ENCODE results near the gene SLC34A1.

Gene SLC34A1

DNA sequence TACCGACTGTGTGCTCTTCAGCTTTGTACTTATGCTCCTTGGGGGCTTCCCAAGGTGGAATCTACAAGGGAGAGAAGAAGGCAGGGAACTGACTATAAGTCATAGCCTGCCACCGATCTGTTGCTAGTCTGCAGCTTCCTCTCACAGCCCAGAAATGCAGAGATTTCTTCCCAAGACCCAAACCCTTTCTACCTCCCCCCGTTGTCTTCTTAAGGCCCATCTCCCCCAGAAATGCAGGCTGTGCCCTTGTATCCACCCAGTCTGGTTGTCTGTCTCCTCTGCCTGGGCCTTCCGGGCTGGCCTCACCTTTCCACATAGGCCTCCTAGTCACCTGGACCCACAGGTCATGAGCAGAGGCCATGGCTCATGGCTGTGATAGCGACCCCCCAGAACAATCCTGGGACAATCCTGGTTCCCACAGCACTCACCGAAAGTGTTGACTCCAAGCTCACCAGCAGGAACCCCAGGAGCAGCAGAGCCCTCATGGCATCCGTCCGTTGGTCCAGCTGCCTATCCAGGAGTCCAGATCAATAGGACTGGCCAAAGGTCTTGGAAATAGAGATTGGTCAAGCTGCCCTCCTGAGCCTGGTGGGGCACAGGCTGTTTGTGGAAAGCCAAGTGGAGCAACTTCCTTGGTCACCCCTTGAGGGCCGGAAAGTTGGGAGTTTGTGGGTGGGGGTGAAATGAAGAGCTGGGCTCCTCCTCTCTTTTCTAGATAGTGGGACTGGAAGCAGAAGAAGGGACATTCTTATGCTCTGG is 25.0 kb downstream of the SLC34A1 start, which contains the start of gene F12:
Gene F12, minus strand, starts transcription at position 522 of the 759 bp plus-strand sequence. Its CDS starts 37 bp downstream, at position 485.
- H3K4me1 ChIP-seq (ENCODE audit: insufficient read depth, low read length, severe bottlenecking): peaks cover 12% of the 10 kb centered on the region
- H4K20me1 ChIP-seq (ENCODE audit: insufficient read depth, low read length): no peaks in the 10 kb centered on the region
- 0 out of 2 replicates have a peak, but pooled peaks cover 4% of the 10 kb centered on the region for H3F3A ChIP-seq (ENCODE audit: insufficient read depth, low read length)
- H3K9me3 ChIP-seq (ENCODE audit: low read length): no peaks in the 10 kb centered on the region
- no peak within 1 kb of the TSS for H3K9ac ChIP-seq (ENCODE audit: low read length)
- no peaks in the 10 kb centered on the region for H3K36me3 ChIP-seq (ENCODE audit: insufficient read depth, low read length)
- no peaks in the 10 kb centered on the region for H3K9me2 ChIP-seq (ENCODE audit: low read depth, low read length)
- H3K27me3 ChIP-seq (ENCODE audit: insufficient read depth, low read length): peaks cover 11% of the 10 kb centered on the region; the same call in 1 of the 2 replicates
- H2AFZ ChIP-seq (ENCODE audit: low read length): no peak within 1 kb of the TSS
- H3K4me2 ChIP-seq (ENCODE audit: low read length): no peak within 1 kb of the TSS
- no peak within 1 kb of the TSS for H3K4me3 ChIP-seq (ENCODE audit: low read depth, low read length, poor library complexity, severe bottlenecking)
- H3K79me2 ChIP-seq (ENCODE audit: insufficient read depth, low read length): no peaks in the 10 kb centered on the region
- no peak for TF ChIP-seq EZH2 (IDR thresholded peaks at IDR 0.05; ENCODE audit: borderline replicate concordance, low read length)
- TF ChIP-seq, protein P1, sequence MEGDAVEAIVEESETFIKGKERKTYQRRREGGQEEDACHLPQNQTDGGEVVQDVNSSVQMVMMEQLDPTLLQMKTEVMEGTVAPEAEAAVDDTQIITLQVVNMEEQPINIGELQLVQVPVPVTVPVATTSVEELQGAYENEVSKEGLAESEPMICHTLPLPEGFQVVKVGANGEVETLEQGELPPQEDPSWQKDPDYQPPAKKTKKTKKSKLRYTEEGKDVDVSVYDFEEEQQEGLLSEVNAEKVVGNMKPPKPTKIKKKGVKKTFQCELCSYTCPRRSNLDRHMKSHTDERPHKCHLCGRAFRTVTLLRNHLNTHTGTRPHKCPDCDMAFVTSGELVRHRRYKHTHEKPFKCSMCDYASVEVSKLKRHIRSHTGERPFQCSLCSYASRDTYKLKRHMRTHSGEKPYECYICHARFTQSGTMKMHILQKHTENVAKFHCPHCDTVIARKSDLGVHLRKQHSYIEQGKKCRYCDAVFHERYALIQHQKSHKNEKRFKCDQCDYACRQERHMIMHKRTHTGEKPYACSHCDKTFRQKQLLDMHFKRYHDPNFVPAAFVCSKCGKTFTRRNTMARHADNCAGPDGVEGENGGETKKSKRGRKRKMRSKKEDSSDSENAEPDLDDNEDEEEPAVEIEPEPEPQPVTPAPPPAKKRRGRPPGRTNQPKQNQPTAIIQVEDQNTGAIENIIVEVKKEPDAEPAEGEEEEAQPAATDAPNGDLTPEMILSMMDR (IDR thresholded peaks at IDR 0.05; ENCODE audit: low read length): no peak
- H3K27ac ChIP-seq (ENCODE audit: low read depth, low read length, poor library complexity, severe bottlenecking): no peak within 1 kb of the TSS

- Histone ChIP-seq H3K9me3 (ENCODE audit: low read length) (no peaks in the 10 kb centered on the region), H2AFZ (ENCODE audit: low read length) (no peak overlapping the region), H3K36me3 (ENCODE audit: insufficient read depth, low read length) (no peaks in the 10 kb centered on the region), H3K27ac (ENCODE audit: low read depth, low read length, poor library complexity, severe bottlenecking) (no peak overlapping the region), H3K9me2 (ENCODE audit: low read depth, low read length) (no peaks in the 10 kb centered on the region), H3K27me3 (ENCODE audit: insufficient read depth, low read length) (peaks cover 11% of the 10 kb centered on the region; the same call in 1 of the 2 replicates), H3F3A (ENCODE audit: insufficient read depth, low read length) (0 out of 2 replicates have a peak, but pooled peaks cover 4% of the 10 kb centered on the region), H3K4me1 (ENCODE audit: insufficient read depth, low read length, severe bottlenecking) (peaks cover 3% of the 10 kb centered on the region), H3K4me2 (ENCODE audit: low read length) (no peak overlapping the region), H3K9ac (ENCODE audit: low read length) (no peak overlapping the region), H3K79me2 (ENCODE audit: insufficient read depth, low read length) (no peaks in the 10 kb centered on the region), H4K20me1 (ENCODE audit: insufficient read depth, low read length) (no peaks in the 10 kb centered on the region), H3K4me3 (ENCODE audit: low read depth, low read length, poor library complexity, severe bottlenecking) (no peak overlapping the region)
- no peak for TF ChIP-seq EZH2 (IDR thresholded peaks at IDR 0.05; ENCODE audit: borderline replicate concordance, low read length)
- TF ChIP-seq, protein P1 (IDR thresholded peaks at IDR 0.05; ENCODE audit: low read length): no peak
These were observed 26.3 kb downstream of the SLC34A1 start for GRCh38 chr5:177410575-177410974.

DNA sequence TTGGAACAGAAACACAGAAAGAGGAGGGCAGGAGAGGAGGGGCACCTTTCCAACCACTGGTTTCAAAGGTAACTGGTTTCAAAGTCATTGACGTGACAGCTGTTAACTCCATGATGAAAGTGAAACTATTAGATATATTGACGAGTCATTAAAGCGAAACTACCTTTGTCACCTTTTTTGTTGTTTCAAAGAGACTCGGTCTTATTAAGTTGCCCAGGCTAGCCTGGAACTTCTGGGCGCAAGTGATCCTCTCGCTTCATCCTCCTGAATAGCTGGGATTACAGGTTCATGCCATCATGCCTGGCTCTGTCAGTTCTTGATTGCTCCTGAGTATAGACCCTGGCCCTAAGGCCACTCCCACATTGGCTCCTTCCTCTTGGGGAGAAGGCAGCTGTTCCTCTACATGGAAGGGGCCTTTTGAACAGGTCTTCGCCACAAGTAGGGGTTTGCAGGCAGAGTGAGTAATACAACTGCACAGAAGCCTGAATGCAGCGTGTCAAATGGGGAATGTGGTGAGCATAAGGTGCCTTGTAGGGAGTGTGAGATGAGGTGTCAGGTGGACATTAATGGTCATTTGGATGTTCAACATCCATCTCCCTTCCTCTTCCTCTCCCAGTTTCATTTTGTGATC is 28.5 kb downstream of the SLC34A1 start:
- no peak overlapping the region for H3K4me3 ChIP-seq (ENCODE audit: low read depth, low read length, poor library complexity, severe bottlenecking)
- no peaks in the 10 kb centered on the region for H4K20me1 ChIP-seq (ENCODE audit: insufficient read depth, low read length)
- no peak overlapping the region; the same call in 1 of the 2 replicates for H3K4me2 ChIP-seq (ENCODE audit: low read length)
- H3K79me2 ChIP-seq (ENCODE audit: insufficient read depth, low read length): no peaks in the 10 kb centered on the region
- H3F3A ChIP-seq (ENCODE audit: insufficient read depth, low read length): no peaks in the 10 kb centered on the region
- H3K9me3 ChIP-seq (ENCODE audit: low read length): no peaks in the 10 kb centered on the region
- no peaks in the 10 kb centered on the region for H3K9me2 ChIP-seq (ENCODE audit: low read depth, low read length)
- no peak overlapping the region for H2AFZ ChIP-seq (ENCODE audit: low read length)
- H3K4me1 ChIP-seq (ENCODE audit: insufficient read depth, low read length, severe bottlenecking): no peaks in the 10 kb centered on the region
- H3K9ac ChIP-seq (ENCODE audit: low read length): no peak overlapping the region
- no peaks in the 10 kb centered on the region for H3K36me3 ChIP-seq (ENCODE audit: insufficient read depth, low read length)
- TF ChIP-seq EZH2 (IDR thresholded peaks at IDR 0.05; ENCODE audit: borderline replicate concordance, low read length): no peak
- TF ChIP-seq, protein P1 (IDR thresholded peaks at IDR 0.05; ENCODE audit: low read length): no peak
- peaks cover 6% of the 10 kb centered on the region; the same call in 1 of the 2 replicates for H3K27me3 ChIP-seq (ENCODE audit: insufficient read depth, low read length)
- no peak overlapping the region for H3K27ac ChIP-seq (ENCODE audit: low read depth, low read length, poor library complexity, severe bottlenecking)

Data from OCI-LY1 (cell line).